ENCODE data around the gene MARS2. TPM values are rescaled to one million over a fixed set of nuclear protein-coding genes. Genes with fewer than 3 reads are reported as not detected.
A peak's percentile ranks its signal among the peaks of the same experiment; 100 is the strongest.

Gene MARS2
- total and polyA plus RNA-seq, 2 donors (not counting 1 experiment from before 2014, with no cell fraction given), result 5.1 to 10.5 TPM

DNA sequence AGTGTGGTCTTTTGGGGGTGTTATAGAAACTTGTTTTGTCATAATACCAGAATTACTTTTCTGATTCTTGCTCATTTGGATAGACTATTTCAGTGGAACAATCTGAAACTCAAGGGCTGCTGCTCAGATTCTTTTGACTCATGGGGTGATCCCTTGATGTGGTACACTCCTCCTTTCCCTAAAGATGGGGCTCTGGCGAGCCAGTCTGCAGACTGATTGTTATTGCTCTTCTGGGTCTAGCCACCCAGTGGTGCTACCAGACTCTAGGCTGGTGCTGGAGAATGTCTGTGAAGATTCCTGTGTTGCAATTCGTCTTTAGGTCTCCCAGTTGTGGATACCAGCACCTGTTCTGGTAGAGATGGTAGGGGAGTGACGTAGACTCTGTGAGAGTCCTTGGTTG is 4.2 kb upstream of the MARS2 start:
- no peak overlapping the region for H3K4me3 Mint-ChIP-seq
- H3K27ac Mint-ChIP-seq, result no peak overlapping the region
- ChIA-PET CTCF (no interaction called here), POLR2A (no interaction called here)
- H3K9me3 Mint-ChIP-seq (ENCODE audit: insufficient read depth), result no peaks in the 10 kb centered on the region
- Histone ChIP-seq H3K9ac (ENCODE audit: low read length) (no peak overlapping the region), H4K20me1 (ENCODE audit: control insufficient read depth, insufficient read depth, low read length, poor library complexity, severe bottlenecking) (peaks cover 1% of the 10 kb centered on the region), H3K79me2 (ENCODE audit: control insufficient read depth, insufficient read depth, low read length) (peaks cover 8% of the 10 kb centered on the region), H3K4me2 (replicated peaks; ENCODE audit: low read depth, low read length, poor library complexity, severe bottlenecking) (no peak overlapping the region), H3K4me3 (ENCODE audit: control extremely low read depth in 1 of 5, extremely low read depth in 1 of 5, insufficient read depth in 1 of 5, low read depth in 2 of 5, low read length in 4 of 5) (no peak overlapping the region), H3K36me3 (replicated peaks in 1 of 2; ENCODE audit: control extremely low read depth in 1 of 2, control insufficient read depth in 1 of 2, extremely low read depth in 1 of 2, insufficient read depth in 2 of 2, low read length in 1 of 2) (no peaks in the 10 kb centered on the region), H2AFZ (ENCODE audit: insufficient read depth, low read depth, low read length, poor library complexity, severe bottlenecking) (no peak overlapping the region), H3K4me1 (ENCODE audit: control insufficient read depth in 2 of 2, insufficient read depth in 2 of 2, low read length in 2 of 2) (peaks cover under 1 to 3% of the 10 kb centered on the region in 2 donors), H3K9me3 (ENCODE audit: control extremely low read depth in 1 of 3, control insufficient read depth in 2 of 3, insufficient read depth in 1 of 3, low read length in 2 of 3) (peaks cover 0 to 1% (median 0%) of the 10 kb centered on the region in 3 donors), H3K27me3 (replicated peaks in 1 of 4; ENCODE audit: control extremely low read depth in 1 of 4, control insufficient read depth in 3 of 4, insufficient read depth in 4 of 4, low read length in 3 of 4) (peaks cover 0 to 10% (median 0%) of the 10 kb centered on the region in 4 experiments), H3K27ac (ENCODE audit: low read length in 2 of 2) (no peak overlapping the region)
- peaks cover 15% of the 10 kb centered on the region for H3K27me3 Mint-ChIP-seq
- intact Hi-C loops (cut with micrococcal nuclease), result loop anchor here (10.0 kb wide), 1 partner anchor 776 kb away; the partner anchor contains the start of gene PGAP1
- WGBS (ENCODE audit: insufficient coverage), result 83% methylated on average over 2 of the region's 3 CpGs
- DNase-seq, result no peak
- no peak for ATAC-seq (ENCODE audit: low read depth)
- H3K4me1 Mint-ChIP-seq, result peaks cover 9% of the 10 kb centered on the region
- TF ChIP-seq CTCF (IDR thresholded peaks at IDR 0.05), result no peak
- no peak for TF ChIP-seq EZH2 (IDR thresholded peaks at IDR 0.05; ENCODE audit: borderline replicate concordance, insufficient read depth, low read depth, low read length, poor library complexity, severe bottlenecking)

DNA sequence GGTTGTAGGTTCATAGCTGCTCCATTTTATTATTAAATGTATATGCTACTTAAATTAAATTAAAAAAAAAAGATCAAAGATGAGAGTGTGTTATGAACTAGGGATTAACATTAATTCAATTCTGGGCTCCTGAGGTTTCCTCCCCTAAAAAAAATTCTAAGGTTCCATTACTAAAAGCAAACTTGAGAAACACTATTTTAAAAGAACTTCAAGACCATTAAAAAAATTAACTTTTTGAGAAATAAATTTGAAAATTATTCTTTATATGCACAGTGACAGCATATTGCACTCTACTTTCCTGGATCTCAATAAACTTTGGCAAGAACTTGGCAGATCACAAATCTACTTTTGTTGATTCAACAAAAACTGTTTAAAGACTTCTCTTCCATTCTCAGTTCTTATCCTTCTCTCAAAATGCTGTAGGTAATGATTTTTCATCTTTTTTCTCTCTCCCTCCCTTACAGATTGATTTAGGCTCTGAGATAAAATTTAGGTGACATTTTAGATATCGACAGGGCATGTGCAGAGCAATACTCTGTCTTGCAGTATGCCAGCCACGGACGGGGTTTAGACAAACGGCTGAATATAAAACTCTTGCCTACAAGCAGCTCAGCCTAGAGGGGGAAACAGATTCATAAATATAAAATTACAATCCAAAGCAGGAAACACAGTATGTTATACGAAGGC is 592 bp upstream of the MARS2 start:
- WGBS (ENCODE audit: insufficient coverage), result 0% methylated on average over 1 of the region's 5 CpGs
- peak overlapping the region; percentile 85 for H3K9ac ChIP-seq (ENCODE audit: low read length)
- DNase-seq (no peak), ATAC-seq (ENCODE audit: low read depth) (peak; percentile 45)
- H3K4me2 ChIP-seq (replicated peaks; ENCODE audit: low read depth, low read length, poor library complexity, severe bottlenecking), result peak overlapping the region; percentile 95
- Mint-ChIP-seq H3K4me3 (peak overlapping the region; percentile 92), H3K4me1 (peaks cover 38% of the 10 kb centered on the region), H3K9me3 (ENCODE audit: insufficient read depth) (no peaks in the 10 kb centered on the region), H3K27ac (peak overlapping the region; percentile 95), H3K27me3 (peaks cover 15% of the 10 kb centered on the region)
- peak overlapping the region; percentile 50 to 85 (median 78) for H3K4me3 ChIP-seq (ENCODE audit: control extremely low read depth in 1 of 5, extremely low read depth in 1 of 5, insufficient read depth in 1 of 5, low read depth in 2 of 5, low read length in 4 of 5)
- intact Hi-C loops (cut with micrococcal nuclease), result loop anchor here (1.0 to 10.0 kb wide), 4 partner anchors 251 to 1066 kb away; partner anchors contain the start of genes CCDC150, COQ10B, PGAP1 and SF3B1
- peaks cover 25 to 27% of the 10 kb centered on the region in 2 donors for H3K4me1 ChIP-seq (ENCODE audit: control insufficient read depth in 2 of 2, insufficient read depth in 2 of 2, low read length in 2 of 2)
- H3K27me3 ChIP-seq (replicated peaks in 1 of 4; ENCODE audit: control extremely low read depth in 1 of 4, control insufficient read depth in 3 of 4, insufficient read depth in 4 of 4, low read length in 3 of 4), result peaks cover 0 to 10% (median 0%) of the 10 kb centered on the region in 4 experiments
- CTCF ChIA-PET, result interaction anchor here (0.7 to 3.2 kb wide), 2 partner anchors 83 to 593 kb away, joined by 3 to 13 read pairs; no protein-coding TSS in a partner anchor
- peak overlapping the region; percentile 88 for H2AFZ ChIP-seq (ENCODE audit: insufficient read depth, low read depth, low read length, poor library complexity, severe bottlenecking)
- POLR2A ChIA-PET, result interaction anchor here (0.7 to 1.3 kb wide), 3 partner anchors 205 to 269 kb away, joined by 3 read pairs; partner anchors contain the start of genes COQ10B, HSPD1, HSPE1 and SF3B1
- peak overlapping the region; percentile 80 to 85 for H3K27ac ChIP-seq (ENCODE audit: low read length in 2 of 2)
- TF ChIP-seq EZH2 (IDR thresholded peaks at IDR 0.05; ENCODE audit: borderline replicate concordance, insufficient read depth, low read depth, low read length, poor library complexity, severe bottlenecking) (no peak), CTCF (IDR thresholded peaks at IDR 0.05) (no peak)
- H4K20me1 ChIP-seq (ENCODE audit: control insufficient read depth, insufficient read depth, low read length, poor library complexity, severe bottlenecking), result peaks cover 23% of the 10 kb centered on the region
- peaks cover 0 to 1% (median 0%) of the 10 kb centered on the region in 3 donors for H3K9me3 ChIP-seq (ENCODE audit: control extremely low read depth in 1 of 3, control insufficient read depth in 2 of 3, insufficient read depth in 1 of 3, low read length in 2 of 3)
- peaks cover 37% of the 10 kb centered on the region for H3K79me2 ChIP-seq (ENCODE audit: control insufficient read depth, insufficient read depth, low read length)
- no peaks in the 10 kb centered on the region for H3K36me3 ChIP-seq (replicated peaks in 1 of 2; ENCODE audit: control extremely low read depth in 1 of 2, control insufficient read depth in 1 of 2, extremely low read depth in 1 of 2, insufficient read depth in 2 of 2, low read length in 1 of 2)
